ENCODE data around the gene SCMH1. TPM values are rescaled to one million over a fixed set of nuclear protein-coding genes. Genes with fewer than 3 reads are reported as not detected.

SCMH1 gene
- total RNA-seq, 4 donors from 2014 or later, result 30.6 to 72.9 (median 36.3) TPM

GRCh38 chr1:40985875-40986274 lies 256.2 kb downstream of the SCMH1 start:
- 87% methylated on average over 3 of the region's 3 CpGs for WGBS, 2 donors
- peaks cover 0 to 51% (median 12%) of the 10 kb centered on the region in 4 donors for H3K4me1 ChIP-seq
- H3K9me3 ChIP-seq, result no peaks in the 10 kb centered on the region
- H3K27me3 ChIP-seq, result no peaks in the 10 kb centered on the region
- TF ChIP-seq EP300 (IDR thresholded peaks at IDR 0.05), result no peak
- no peak for TF ChIP-seq POLR2A (IDR thresholded peaks at IDR 0.05)
- no peak for TF ChIP-seq CTCF (IDR thresholded peaks at IDR 0.05)
- H3K36me3 ChIP-seq, result peaks cover 0 to 67% (median 0%) of the 10 kb centered on the region in 3 donors
- H3K4me3 ChIP-seq, result no peak overlapping the region
- DNase-seq (ENCODE audit: low spot score in 2 of 2), result no peak
- peak overlapping the region in 1 of 4 donors; percentile 36 for H3K27ac ChIP-seq

GRCh38 chr1:40985161-40985560 lies 256.9 kb downstream of the SCMH1 start:
- Histone ChIP-seq H3K4me3 (no peak overlapping the region), H3K27ac (peak overlapping the region in 1 of 4 donors; percentile 36)

GRCh38 chr1:40984531-40984930 lies 257.6 kb downstream of the SCMH1 start:
- Histone ChIP-seq H3K27ac (peak overlapping the region in 1 of 4 donors; percentile 36), H3K4me3 (no peak overlapping the region), H3K27me3 (no peaks in the 10 kb centered on the region), H3K36me3 (peaks cover 0 to 53% (median 0%) of the 10 kb centered on the region in 3 donors), H3K9me3 (no peaks in the 10 kb centered on the region), H3K4me1 (peaks cover 0 to 59% (median 15%) of the 10 kb centered on the region in 4 donors)
- WGBS, 2 donors, result 94% methylated on average over 4 of the region's 4 CpGs
- TF ChIP-seq POLR2A (IDR thresholded peaks at IDR 0.05) (no peak), CTCF (IDR thresholded peaks at IDR 0.05) (no peak), EP300 (IDR thresholded peaks at IDR 0.05) (no peak)
- no peak for DNase-seq (ENCODE audit: low spot score in 2 of 2)

More at GRCh38 chr1:40985161-40985560, 256.9 kb downstream of the SCMH1 start:
- Histone ChIP-seq H3K9me3 (no peaks in the 10 kb centered on the region), H3K36me3 (peaks cover 0 to 60% (median 0%) of the 10 kb centered on the region in 3 donors), H3K4me1 (peaks cover 0 to 58% (median 15%) of the 10 kb centered on the region in 4 donors), H3K27me3 (no peaks in the 10 kb centered on the region)
- WGBS, 2 donors, result 59 to 71% methylated on average over 5 of the region's 5 CpGs
- TF ChIP-seq EP300 (IDR thresholded peaks at IDR 0.05), result no peak
- TF ChIP-seq CTCF (IDR thresholded peaks at IDR 0.05), result no peak
- TF ChIP-seq POLR2A (IDR thresholded peaks at IDR 0.05), result no peak
- DNase-seq (ENCODE audit: low spot score in 2 of 2), result no peak

- TF ChIP-seq CTCF (IDR thresholded peaks at IDR 0.05), result no peak
- no peak for TF ChIP-seq POLR2A (IDR thresholded peaks at IDR 0.05)
- no peak for TF ChIP-seq EP300 (IDR thresholded peaks at IDR 0.05)
- 73 to 85% methylated on average over 2 of the region's 2 CpGs for WGBS, 2 donors
- Histone ChIP-seq H3K36me3 (peaks cover 0 to 49% (median 0%) of the 10 kb centered on the region in 3 donors), H3K4me3 (no peak overlapping the region), H3K4me1 (peaks cover 0 to 63% (median 15%) of the 10 kb centered on the region in 4 donors), H3K27me3 (no peaks in the 10 kb centered on the region), H3K9me3 (no peaks in the 10 kb centered on the region), H3K27ac (no peak overlapping the region)
- no peak for DNase-seq (ENCODE audit: low spot score in 2 of 2)
Observed at GRCh38 chr1:40984066-40984465, 258.0 kb downstream of the SCMH1 start.

GRCh38 chr1:40983286-40983685 lies 258.8 kb downstream of the SCMH1 start:
- Histone ChIP-seq H3K27me3 (no peaks in the 10 kb centered on the region), H3K9me3 (no peaks in the 10 kb centered on the region), H3K4me1 (peaks cover 0 to 65% (median 15%) of the 10 kb centered on the region in 4 donors), H3K36me3 (peaks cover 0 to 41% (median 0%) of the 10 kb centered on the region in 3 donors), H3K27ac (peak overlapping the region in 2 of 4 donors; percentile 71 to 94), H3K4me3 (no peak overlapping the region)
- WGBS, 2 donors, result 63 to 74% methylated on average over 1 of the region's 1 CpG
- DNase-seq (ENCODE audit: low spot score in 2 of 2), result no peak
- no peak for TF ChIP-seq CTCF (IDR thresholded peaks at IDR 0.05)
- TF ChIP-seq EP300 (IDR thresholded peaks at IDR 0.05), result peak in 1 of 2 donors; percentile 63

All from tibial nerve (tissue), 4 donors.